Activated T-cell treated with anti-CD3 and anti-CD28 coated beads, Interleukin-2, amount 50 U/mL, for 24 hours (primary cell): Measurements from ENCODE around the gene FAM32A.

Experiments used
- DNase-seq: peaks from one replicate; pipeline ENCODE4 v3.0.0-alpha.2; 2020
- H3K27ac Mint-ChIP-seq: 2 replicates; pipeline ENCODE4 v1.8.0; 2020; ENCODE audit warnings: mild to moderate bottlenecking, mixed read lengths
- H3K27me3 Mint-ChIP-seq: 2 replicates; pipeline ENCODE4 v1.8.0; 2020; ENCODE audit warnings: mixed read lengths
- H3K36me3 Mint-ChIP-seq: 2 replicates; pipeline ENCODE4 v1.8.0; 2020; ENCODE audit warnings: low read depth, mixed read lengths
- H3K4me1 Mint-ChIP-seq: 2 replicates; pipeline ENCODE4 v1.8.0; 2020; ENCODE audit warnings: low read depth, mixed read lengths
- H3K4me3 Mint-ChIP-seq: 2 replicates; pipeline ENCODE4 v1.8.0; 2020; ENCODE audit warnings: mild to moderate bottlenecking, moderate library complexity, mixed read lengths
- H3K9me3 Mint-ChIP-seq: 2 replicates; pipeline ENCODE4 v1.8.0; 2020; ENCODE audit warnings: mixed read lengths

Gene FAM32A

GRCh38 chr19:16203256-16204004 is 18.2 kb downstream of the FAM32A start:
- Mint-ChIP-seq H3K27ac (no peak overlapping the region), H3K9me3 (no peaks in the 10 kb centered on the region), H3K36me3 (peaks cover 85% of the 10 kb centered on the region), H3K27me3 (no peaks in the 10 kb centered on the region), H3K4me3 (no peak overlapping the region), H3K4me1 (peaks cover 71% of the 10 kb centered on the region)
- no peak for DNase-seq

- H3K4me3 Mint-ChIP-seq = no peak overlapping the region
- no peak for DNase-seq
- peaks cover 71% of the 10 kb centered on the region for H3K4me1 Mint-ChIP-seq
- H3K36me3 Mint-ChIP-seq = peaks cover 87% of the 10 kb centered on the region
- no peaks in the 10 kb centered on the region for H3K27me3 Mint-ChIP-seq
- H3K27ac Mint-ChIP-seq = no peak overlapping the region
- H3K9me3 Mint-ChIP-seq = no peaks in the 10 kb centered on the region
These were observed 18.7 kb downstream of the FAM32A start for GRCh38 chr19:16204005-16204294.

GRCh38 chr19:16205205-16206045 is 20.2 kb downstream of the FAM32A start:
- H3K4me1 Mint-ChIP-seq = peaks cover 72% of the 10 kb centered on the region
- no peaks in the 10 kb centered on the region for H3K27me3 Mint-ChIP-seq
- no peaks in the 10 kb centered on the region for H3K9me3 Mint-ChIP-seq
- no peak overlapping the region for H3K27ac Mint-ChIP-seq
- peaks cover 90% of the 10 kb centered on the region for H3K36me3 Mint-ChIP-seq
- DNase-seq = no peak
- H3K4me3 Mint-ChIP-seq = no peak overlapping the region

GRCh38 chr19:16206046-16206605 is 20.9 kb downstream of the FAM32A start:
- Mint-ChIP-seq H3K27me3 (no peaks in the 10 kb centered on the region), H3K4me1 (peaks cover 68% of the 10 kb centered on the region), H3K9me3 (no peaks in the 10 kb centered on the region), H3K4me3 (no peak overlapping the region), H3K27ac (peak overlapping the region; percentile 39), H3K36me3 (peaks cover 91% of the 10 kb centered on the region)
- no peak for DNase-seq

- peaks cover 93% of the 10 kb centered on the region for H3K36me3 Mint-ChIP-seq
- no peaks in the 10 kb centered on the region for H3K27me3 Mint-ChIP-seq
- DNase-seq = no peak
- H3K4me1 Mint-ChIP-seq = peaks cover 69% of the 10 kb centered on the region
- H3K4me3 Mint-ChIP-seq = no peak overlapping the region
- H3K27ac Mint-ChIP-seq = peak overlapping the region; percentile 78
- peaks cover under 1% of the 10 kb centered on the region for H3K9me3 Mint-ChIP-seq
These were observed 21.4 kb downstream of the FAM32A start for GRCh38 chr19:16206637-16207036.

GRCh38 chr19:16207063-16207462 is 21.9 kb downstream of the FAM32A start:
- DNase-seq = no peak
- H3K27me3 Mint-ChIP-seq = no peaks in the 10 kb centered on the region
- peaks cover 5% of the 10 kb centered on the region for H3K9me3 Mint-ChIP-seq
- H3K4me3 Mint-ChIP-seq = no peak overlapping the region
- peaks cover 69% of the 10 kb centered on the region for H3K4me1 Mint-ChIP-seq
- peaks cover 93% of the 10 kb centered on the region for H3K36me3 Mint-ChIP-seq
- peak overlapping the region; percentile 88 for H3K27ac Mint-ChIP-seq

- no peak for DNase-seq
These were observed 22.3 kb downstream of the FAM32A start for GRCh38 chr19:16207490-16208025.

GRCh38 chr19:16208064-16208759 is 23.0 kb downstream of the FAM32A start:
- peaks cover 70% of the 10 kb centered on the region for H3K4me1 Mint-ChIP-seq
- no peaks in the 10 kb centered on the region for H3K27me3 Mint-ChIP-seq
- H3K4me3 Mint-ChIP-seq = peak overlapping the region; percentile 44
- peaks cover 93% of the 10 kb centered on the region for H3K36me3 Mint-ChIP-seq
- H3K27ac Mint-ChIP-seq = peak overlapping the region; percentile 88
- peaks cover 6% of the 10 kb centered on the region for H3K9me3 Mint-ChIP-seq
- DNase-seq = no peak

More at GRCh38 chr19:16207490-16208025, 22.3 kb downstream of the FAM32A start:
- Mint-ChIP-seq H3K27ac (peak overlapping the region; percentile 88), H3K4me1 (peaks cover 70% of the 10 kb centered on the region), H3K36me3 (peaks cover 93% of the 10 kb centered on the region), H3K9me3 (peaks cover 6% of the 10 kb centered on the region), H3K27me3 (no peaks in the 10 kb centered on the region), H3K4me3 (peak overlapping the region; percentile 44)

GRCh38 chr19:16208847-16209665 is 23.8 kb downstream of the FAM32A start:
- H3K27ac Mint-ChIP-seq = peak overlapping the region; percentile 88
- DNase-seq = no peak
- peaks cover 91% of the 10 kb centered on the region for H3K36me3 Mint-ChIP-seq
- no peak overlapping the region for H3K4me3 Mint-ChIP-seq
- no peaks in the 10 kb centered on the region for H3K27me3 Mint-ChIP-seq
- H3K9me3 Mint-ChIP-seq = peaks cover 6% of the 10 kb centered on the region
- peaks cover 69% of the 10 kb centered on the region for H3K4me1 Mint-ChIP-seq

- Mint-ChIP-seq H3K27me3 (no peaks in the 10 kb centered on the region), H3K4me1 (peaks cover 74% of the 10 kb centered on the region), H3K4me3 (no peak overlapping the region), H3K27ac (no peak overlapping the region), H3K36me3 (peaks cover 89% of the 10 kb centered on the region), H3K9me3 (peaks cover 6% of the 10 kb centered on the region)
- DNase-seq = no peak
These were observed 25.0 kb downstream of the FAM32A start for GRCh38 chr19:16210168-16210567.

- Mint-ChIP-seq H3K4me3 (no peak overlapping the region), H3K9me3 (peaks cover 6% of the 10 kb centered on the region), H3K27ac (peak overlapping the region; percentile 26), H3K36me3 (peaks cover 93% of the 10 kb centered on the region), H3K4me1 (peaks cover 80% of the 10 kb centered on the region), H3K27me3 (no peaks in the 10 kb centered on the region)
- DNase-seq = no peak
These were observed 27.9 kb downstream of the FAM32A start for GRCh38 chr19:16213076-16213475.

- peaks cover 93% of the 10 kb centered on the region for H3K36me3 Mint-ChIP-seq
- H3K9me3 Mint-ChIP-seq = peaks cover 16% of the 10 kb centered on the region
- DNase-seq = no peak
- H3K27me3 Mint-ChIP-seq = no peaks in the 10 kb centered on the region
- H3K4me3 Mint-ChIP-seq = peak overlapping the region; percentile 21
- peak overlapping the region; percentile 71 for H3K27ac Mint-ChIP-seq
- H3K4me1 Mint-ChIP-seq = peaks cover 58% of the 10 kb centered on the region
These were observed 31.8 kb downstream of the FAM32A start for GRCh38 chr19:16216744-16217670.
